SIG-M5 treated with dmso at 0.1 percent for 504 hours (cell line): ENCODE results near the gene SH2D4B.

ENCODE experiments used
- DNase-seq: peaks from one replicate; lab custom pipeline; 2025; ENCODE audit not compliant: unreplicated experiment; lab: John Stamatoyannopoulos, UW

SH2D4B gene

GRCh38 chr10:80537736-80538480 lies at the start of gene SH2D4B:
Gene SH2D4B, plus strand, starts transcription at chr10:80537902. Its CDS starts 430 bp downstream, at chr10:80538332.
- DNase-seq, result no peak

- no peak for DNase-seq
These were observed 49.1 kb upstream of the SH2D4B start for GRCh38 chr10:80488539-80489066.

DNA sequence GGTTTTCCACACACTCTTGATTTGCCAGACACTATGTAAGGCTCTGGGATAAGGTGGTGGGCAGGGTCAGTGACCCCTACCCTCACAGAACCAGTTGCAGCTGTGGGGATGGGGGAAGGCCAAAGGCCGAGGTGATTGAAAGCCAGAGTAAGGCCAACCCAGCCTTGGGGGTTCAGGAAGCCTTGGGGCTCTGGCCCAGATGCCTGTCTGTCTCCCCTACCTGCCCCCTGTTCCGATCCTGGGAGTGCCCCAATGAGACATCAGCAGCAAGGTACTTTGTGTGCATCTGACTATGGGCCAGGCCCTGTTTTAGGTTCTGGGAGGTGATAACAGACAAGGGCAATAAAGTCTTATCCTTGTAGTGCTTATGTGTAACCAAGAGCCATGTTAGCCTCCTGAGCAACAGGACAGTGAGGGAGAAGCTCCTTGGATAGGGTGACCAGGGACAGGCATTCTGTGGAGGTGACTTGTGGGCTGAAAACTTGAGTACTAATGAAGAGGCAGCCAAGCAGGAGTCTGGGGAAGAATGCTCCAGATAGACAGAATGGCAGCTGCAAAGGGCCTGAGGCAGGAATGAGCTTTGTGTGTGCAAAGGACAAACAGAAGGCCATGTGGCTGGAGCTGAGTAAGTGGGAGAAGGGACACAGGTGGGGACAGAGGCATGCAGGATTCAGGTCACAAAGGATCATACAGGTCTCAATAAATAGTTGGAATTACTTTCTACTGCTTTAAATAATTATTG lies 48.2 kb upstream of the SH2D4B start:
- DNase-seq, result no peak

DNA sequence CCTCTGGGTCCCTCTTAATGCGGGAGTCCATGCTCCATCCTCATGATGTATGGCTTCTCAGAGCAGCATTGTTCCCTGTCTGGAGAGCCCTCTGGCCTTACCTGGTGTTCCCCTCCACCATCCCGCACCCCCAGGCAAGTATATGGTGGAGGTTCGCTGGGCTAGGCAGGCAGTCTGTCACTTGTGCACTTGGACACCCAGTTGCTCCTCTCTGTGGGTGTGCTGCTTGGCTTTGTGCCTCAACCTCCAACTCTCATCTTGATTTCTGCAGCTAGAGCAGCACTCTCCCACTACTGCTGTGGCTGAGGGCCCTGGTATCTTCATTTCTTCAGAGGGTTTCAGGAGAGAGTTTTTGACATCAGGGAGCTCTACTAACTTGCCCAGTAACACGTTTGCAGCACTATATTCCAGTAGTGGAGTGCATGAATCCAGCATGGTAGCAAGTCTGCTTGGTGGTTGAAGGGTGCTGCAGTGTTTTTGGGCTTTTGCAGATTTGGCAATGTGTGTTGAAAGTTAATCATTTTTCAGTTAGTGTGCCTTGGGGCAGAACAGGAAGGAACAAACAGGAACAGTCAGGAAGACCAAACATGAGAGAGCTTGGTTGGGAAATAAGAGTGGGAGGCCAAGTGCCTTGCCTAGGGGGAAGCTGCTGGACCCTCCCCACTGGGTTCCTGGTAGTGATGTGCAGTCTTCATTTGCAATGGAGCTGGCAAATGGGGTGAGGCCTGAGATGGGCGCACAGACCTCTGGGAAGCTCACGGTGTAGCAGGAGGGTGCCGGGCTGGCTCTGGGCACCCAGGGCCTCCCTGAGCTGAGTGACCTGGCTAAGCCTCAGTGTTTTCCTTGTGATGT lies 46.2 kb upstream of the SH2D4B start:
- peak; percentile 95 for DNase-seq

GRCh38 chr10:80492848-80493521 lies 44.7 kb upstream of the SH2D4B start:
- no peak for DNase-seq

DNA sequence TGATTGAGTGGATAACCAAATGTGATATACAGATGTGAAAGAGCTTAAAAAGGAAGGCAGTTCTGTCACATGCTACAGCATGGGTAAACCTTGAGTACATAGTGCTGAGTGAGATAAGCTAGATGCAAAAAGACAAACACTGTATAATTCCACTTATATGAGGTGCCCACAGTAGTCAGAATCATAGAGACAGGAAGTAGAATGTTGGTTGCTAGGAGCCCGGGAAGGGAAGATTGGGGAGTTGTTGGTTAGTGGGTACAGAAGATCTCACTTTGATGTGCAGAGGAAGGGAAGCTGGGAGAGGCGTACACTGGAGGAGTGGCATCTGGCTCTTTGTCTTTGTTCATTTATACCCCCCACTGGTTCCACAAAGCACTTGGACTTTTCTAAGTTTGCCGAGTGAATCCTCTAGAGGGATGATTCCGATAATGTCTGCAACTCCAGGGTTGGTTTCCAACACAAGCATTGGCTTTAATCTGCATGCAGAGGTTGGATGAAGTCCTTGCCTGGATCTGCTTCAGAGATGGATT lies 44.1 kb upstream of the SH2D4B start:
- peak; percentile 17 for DNase-seq

DNA sequence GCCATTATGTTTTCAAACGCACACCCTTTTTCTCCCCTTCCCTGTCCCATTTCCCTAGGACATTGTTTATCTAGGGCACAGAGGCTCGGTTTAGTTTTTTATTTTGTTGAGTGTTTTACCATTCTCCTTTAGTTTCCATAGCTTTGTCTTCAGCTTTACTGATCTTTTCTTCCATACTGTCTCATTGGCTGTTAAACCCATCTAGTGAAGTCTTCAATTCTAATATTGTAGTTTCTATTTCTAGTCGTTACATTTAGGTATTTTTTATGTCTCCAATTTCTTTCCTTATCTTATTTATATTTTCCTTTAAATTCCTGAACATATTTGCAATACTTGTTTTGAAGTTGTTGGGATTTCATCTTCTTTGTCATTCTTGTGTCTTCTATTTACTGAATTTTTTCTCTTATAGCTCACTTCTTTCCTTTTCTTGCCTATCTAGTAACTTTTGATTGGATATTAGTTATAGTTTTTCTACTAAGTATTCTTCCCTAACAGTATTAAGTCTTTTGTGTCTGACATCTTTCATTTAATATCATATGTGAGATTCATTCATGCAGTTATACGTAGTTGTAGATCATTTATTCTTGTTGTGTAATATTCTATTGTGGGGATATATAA lies 41.0 kb upstream of the SH2D4B start:
- no peak for DNase-seq

DNA sequence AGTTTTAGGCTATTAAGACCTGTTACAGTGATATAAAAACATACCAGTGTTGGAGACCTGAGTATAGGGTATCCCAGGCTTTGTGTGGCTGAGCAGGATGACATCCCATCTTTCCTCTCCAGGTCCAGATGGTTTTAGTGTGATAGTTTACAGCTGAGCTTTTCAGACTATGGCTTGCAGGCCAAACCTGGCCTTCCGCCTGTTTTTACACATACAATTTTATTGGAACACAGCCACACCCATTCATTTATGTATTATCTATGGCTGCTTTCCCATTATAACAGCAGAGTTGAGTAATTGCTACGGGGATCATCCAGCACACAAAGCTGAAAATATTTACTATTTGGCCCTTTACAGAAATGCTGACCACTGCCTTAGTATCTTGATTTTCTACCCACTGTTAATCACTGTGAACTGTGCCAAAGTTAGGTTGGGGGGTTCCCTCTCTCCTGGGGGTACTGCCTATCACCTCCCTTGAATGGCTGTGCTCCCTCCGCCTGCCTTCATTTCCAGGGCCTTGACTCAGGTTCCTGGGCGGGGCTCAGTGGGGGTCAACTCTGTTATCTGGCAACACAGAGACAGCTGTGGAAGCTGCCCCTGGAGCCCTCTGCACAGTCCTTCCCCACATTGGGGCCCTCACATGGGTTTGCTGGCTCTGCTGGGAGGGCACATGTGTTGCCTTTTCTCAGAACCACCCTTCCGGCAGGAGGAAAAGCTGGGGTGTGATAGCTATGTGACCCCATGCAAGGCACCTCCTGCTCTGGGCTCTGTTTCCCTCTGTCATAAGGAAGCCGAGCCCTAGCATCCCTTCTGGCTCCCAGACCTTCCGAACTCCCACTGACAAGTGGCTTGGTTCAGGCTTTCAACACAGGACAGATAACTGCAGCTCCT lies 40.3 kb upstream of the SH2D4B start:
- peak; percentile 35 for DNase-seq

GRCh38 chr10:80498078-80498832 lies 39.4 kb upstream of the SH2D4B start:
- DNase-seq, result no peak

- DNase-seq, result peak; percentile 94
These were observed 38.6 kb upstream of the SH2D4B start for GRCh38 chr10:80498833-80499741.

DNA sequence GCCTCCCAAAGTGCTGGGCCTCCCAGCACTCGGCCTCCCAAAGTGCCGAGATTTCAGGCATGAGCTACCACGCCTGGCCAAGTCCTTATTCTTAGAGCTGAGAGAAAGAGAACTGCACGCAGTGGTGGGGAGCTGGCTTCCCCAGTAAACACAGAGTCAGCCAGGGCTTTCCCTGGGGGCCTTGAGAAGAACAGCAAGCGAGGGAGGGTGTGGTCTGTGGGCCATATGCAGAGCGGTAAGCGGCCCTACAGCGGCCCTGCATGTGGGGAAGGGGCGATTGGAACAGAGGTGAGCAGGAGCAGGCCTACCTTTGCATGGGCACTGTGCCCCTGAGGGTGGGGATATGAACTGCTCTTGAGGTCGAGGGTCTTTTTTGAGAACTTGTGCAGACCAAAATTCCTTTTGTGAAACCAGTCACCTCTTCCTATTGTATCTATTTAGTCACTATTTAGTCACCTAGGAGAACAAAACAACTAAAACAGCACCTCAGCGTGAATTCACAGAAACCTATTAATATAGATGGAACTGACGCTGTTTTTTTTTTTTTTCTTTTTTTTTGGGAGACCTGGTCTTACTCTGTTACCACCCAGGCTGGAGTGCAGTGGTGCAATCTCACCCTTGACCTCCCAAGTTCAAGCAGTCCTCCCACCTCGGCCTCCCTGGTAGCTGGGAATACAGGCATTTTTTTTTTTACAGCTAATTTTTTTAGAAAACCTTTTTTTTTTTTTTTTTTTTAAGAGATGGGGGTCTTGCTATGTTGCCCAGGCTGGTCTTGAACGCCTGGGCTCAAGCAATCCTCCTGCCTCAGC lies 36.9 kb upstream of the SH2D4B start:
- no peak for DNase-seq

DNA sequence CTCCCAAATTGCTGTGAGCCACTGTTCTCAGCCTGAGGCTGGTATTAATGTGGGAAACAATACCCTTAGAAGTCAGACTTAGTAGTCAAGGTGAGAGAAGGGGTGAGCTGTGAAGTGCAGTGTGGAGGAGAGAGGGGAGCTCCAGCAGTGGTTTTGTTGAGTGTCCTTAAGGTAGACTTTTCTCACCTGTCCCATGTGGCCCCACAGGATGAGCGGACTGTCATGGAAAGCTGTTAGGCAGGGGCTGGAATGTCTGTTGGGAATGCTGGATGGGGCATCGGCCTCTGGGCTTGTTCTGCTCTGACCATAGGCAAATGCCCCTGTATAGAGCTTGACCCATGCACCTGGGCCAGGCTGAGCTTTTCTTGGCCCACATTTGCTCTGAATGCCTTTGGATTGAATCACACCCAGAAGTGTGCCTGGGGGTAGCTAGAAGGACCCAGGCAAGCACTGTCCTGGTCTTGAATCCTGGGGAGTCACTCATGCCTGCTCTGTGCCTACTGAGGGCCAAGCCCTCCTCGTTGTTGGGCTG lies 36.3 kb upstream of the SH2D4B start:
- DNase-seq, result no peak

GRCh38 chr10:80501913-80502521 lies 35.7 kb upstream of the SH2D4B start:
- DNase-seq, result no peak

DNA sequence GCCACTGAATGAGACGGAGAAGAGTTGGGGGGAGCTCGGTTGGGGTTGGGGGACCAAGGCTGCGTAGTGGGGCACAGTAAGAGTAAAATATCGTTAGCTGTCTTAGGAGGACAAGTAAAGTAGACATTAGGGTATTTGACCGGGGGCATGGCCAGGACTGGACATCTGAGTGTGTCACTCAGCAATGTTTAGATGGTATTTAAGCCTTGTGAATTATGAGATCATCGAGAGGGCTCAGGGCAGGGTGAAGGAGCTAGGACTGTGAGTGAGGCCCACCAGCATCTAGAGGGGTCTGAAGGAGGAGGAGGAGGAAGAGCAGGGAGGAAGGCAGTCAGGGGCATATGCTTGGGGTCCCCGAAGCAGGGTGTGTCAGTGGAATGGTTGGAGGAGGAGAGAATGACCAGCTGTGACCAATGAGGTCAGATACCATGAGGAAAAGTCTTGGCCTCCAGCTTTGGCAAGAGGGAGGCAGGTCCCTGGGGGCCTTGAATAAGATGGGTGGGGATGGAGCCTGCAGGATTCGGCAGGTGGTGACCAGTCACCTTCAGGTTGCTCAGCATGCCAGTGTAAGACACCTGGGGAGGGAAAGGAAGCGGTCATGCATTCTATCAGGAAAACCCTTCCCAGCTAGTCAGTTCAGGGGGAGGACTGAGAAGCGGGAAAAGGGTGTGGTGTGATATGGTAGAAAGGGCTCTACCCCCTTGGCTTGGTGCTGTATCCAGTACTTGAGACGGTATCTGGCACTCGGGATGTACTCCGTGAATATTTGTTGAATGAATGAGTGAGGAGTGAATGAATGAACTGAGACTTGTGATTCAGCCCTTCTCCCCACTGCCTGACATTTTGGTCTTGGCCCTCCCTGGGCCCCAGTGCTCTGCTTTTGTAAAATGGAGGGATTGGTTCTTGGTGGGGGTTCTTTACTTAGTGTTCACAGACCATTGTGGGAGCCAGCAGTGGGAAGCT lies 34.8 kb upstream of the SH2D4B start:
- DNase-seq, result no peak
